Activated CD4-positive, alpha-beta T cell treated with anti-CD3 and anti-CD28 coated beads for 36 hours (primary cell): ENCODE data around the gene MAGOHB. TPM values are rescaled to one million over a fixed set of nuclear protein-coding genes. Genes with fewer than 3 reads are reported as not detected.

Experiments used
- ATAC-seq: fragments of 200-7000 bp; cut with Tn5 transposase; one replicate; pipeline ENCODE4 v1.10.0; 2021; ENCODE audit warnings: mild to moderate bottlenecking, moderate library complexity
- CTCF ChIA-PET: fragments of 350-600 bp; sonication (Branson Sonifier 250); formaldehyde crosslinking; loops from one replicate; lab custom pipeline; 2021; ENCODE audit warnings: antibody characterized with exemption; lab: Charles Lee
- POLR2A ChIA-PET: fragments of 350-600 bp; sonication (Branson Sonifier 250); formaldehyde crosslinking; loops from one replicate; lab custom pipeline; 2021; ENCODE audit warnings: antibody characterized with exemption, inconsistent platforms; lab: Charles Lee
- DNase-seq: peaks from one replicate; pipeline ENCODE4 v3.0.0-alpha.2; 2020
- H3K27ac Mint-ChIP-seq: one replicate; pipeline ENCODE4 v1.8.0; 2021; ENCODE audit warnings: mixed read lengths
- H3K27me3 Mint-ChIP-seq: one replicate; pipeline ENCODE4 v1.8.0; 2021; ENCODE audit warnings: mixed read lengths
- H3K36me3 Mint-ChIP-seq: one replicate; pipeline ENCODE4 v1.8.0; 2021; ENCODE audit warnings: low read depth, mixed read lengths
- H3K4me1 Mint-ChIP-seq: one replicate; pipeline ENCODE4 v1.8.0; 2021; ENCODE audit warnings: mixed read lengths
- H3K4me3 Mint-ChIP-seq: one replicate; pipeline ENCODE4 v1.8.0; 2021; ENCODE audit warnings: mild to moderate bottlenecking, moderate library complexity, mixed read lengths
- H3K9me3 Mint-ChIP-seq: one replicate; pipeline ENCODE4 v1.8.0; 2021; ENCODE audit warnings: low read depth, mixed read lengths
- intact Hi-C, 2 experiments: fragments of 100-400 bp; cut with DNase I in 1 of 2; cut with micrococcal nuclease in 1 of 2; formaldehyde crosslinking; loops; one replicate each; pipeline versions ENCODE4 v1.14.2 to v1.15.1; 2022 to 2024; cut with DNase I, micrococcal nuclease
- total RNA-seq, 2 experiments: library from RNA; stranded (reverse); gene quantifications; one replicate each; pipeline ENCODE4 v1.2.3, GENCODE V29; 2021

MAGOHB gene
- total RNA-seq, 2 experiments from 2014 or later: 66.3 to 89.3 TPM

- Mint-ChIP-seq H3K36me3 (no peaks in the 10 kb centered on the region), H3K4me3 (no peak overlapping the region), H3K27ac (no peak overlapping the region), H3K27me3 (peaks cover 2% of the 10 kb centered on the region), H3K4me1 (no peaks in the 10 kb centered on the region), H3K9me3 (no peaks in the 10 kb centered on the region)
- ChIA-PET CTCF (no interaction called here), POLR2A (no interaction called here)
- intact Hi-C loops: no loop called here
- DNase-seq: no peak
- no peak for ATAC-seq
Measured at GRCh38 chr12:10634427-10634826, 21.0 kb upstream of the MAGOHB start.

DNA sequence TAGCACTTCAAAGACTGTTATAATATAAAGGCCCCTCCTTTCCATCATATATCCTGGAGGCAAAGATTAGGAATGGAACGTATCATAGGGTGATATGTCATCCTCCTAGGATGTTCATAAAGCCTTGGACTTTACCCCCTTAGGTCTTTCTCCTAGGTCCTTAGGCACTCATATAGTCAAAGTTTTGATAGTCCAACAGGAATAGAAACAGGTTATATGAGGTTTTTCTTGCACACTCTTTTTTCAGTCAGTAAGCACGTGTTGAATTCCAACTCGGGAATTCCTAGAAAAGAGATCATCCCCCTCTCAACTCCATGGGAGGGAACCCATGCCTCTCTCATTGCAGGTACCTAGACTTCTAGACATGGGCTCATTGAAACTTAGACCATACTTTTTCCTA is 20.1 kb upstream of the MAGOHB start:
- ChIA-PET CTCF (no interaction called here), POLR2A (no interaction called here)
- intact Hi-C loops: no loop called here
- Mint-ChIP-seq H3K27ac (no peak overlapping the region), H3K4me1 (no peaks in the 10 kb centered on the region), H3K9me3 (no peaks in the 10 kb centered on the region), H3K36me3 (no peaks in the 10 kb centered on the region), H3K27me3 (peaks cover 2% of the 10 kb centered on the region), H3K4me3 (no peak overlapping the region)
- no peak for DNase-seq
- no peak for ATAC-seq

DNA sequence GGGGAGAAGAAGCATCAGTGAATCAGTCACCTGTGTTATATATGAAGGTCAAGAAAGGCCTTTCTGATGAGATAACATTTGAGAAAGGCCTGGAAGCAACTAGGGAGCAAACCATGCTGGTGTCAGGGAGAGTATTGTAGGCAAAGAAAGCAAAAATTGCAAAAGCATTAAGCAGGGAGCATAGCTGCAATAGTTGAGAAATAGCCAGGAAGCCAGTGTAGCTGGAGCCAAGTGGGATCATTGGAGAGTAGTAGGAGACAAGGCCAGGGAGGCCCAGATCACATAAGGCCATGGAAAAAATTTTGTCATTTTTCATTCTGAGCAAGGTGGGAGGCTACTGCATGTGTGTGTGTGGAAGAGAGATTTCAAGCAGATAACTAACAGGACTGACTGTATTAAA is 18.8 kb upstream of the MAGOHB start:
- Mint-ChIP-seq H3K27me3 (peaks cover 8% of the 10 kb centered on the region), H3K36me3 (no peaks in the 10 kb centered on the region), H3K9me3 (no peaks in the 10 kb centered on the region), H3K27ac (no peak overlapping the region), H3K4me1 (no peaks in the 10 kb centered on the region), H3K4me3 (no peak overlapping the region)
- intact Hi-C loops: no loop called here
- POLR2A ChIA-PET: no interaction called here
- ATAC-seq (no peak), DNase-seq (no peak)
- CTCF ChIA-PET: interaction anchor here (0.6 kb wide), 1 partner anchor 13 kb away, joined by 3 read pairs; no protein-coding TSS in a partner anchor

DNA sequence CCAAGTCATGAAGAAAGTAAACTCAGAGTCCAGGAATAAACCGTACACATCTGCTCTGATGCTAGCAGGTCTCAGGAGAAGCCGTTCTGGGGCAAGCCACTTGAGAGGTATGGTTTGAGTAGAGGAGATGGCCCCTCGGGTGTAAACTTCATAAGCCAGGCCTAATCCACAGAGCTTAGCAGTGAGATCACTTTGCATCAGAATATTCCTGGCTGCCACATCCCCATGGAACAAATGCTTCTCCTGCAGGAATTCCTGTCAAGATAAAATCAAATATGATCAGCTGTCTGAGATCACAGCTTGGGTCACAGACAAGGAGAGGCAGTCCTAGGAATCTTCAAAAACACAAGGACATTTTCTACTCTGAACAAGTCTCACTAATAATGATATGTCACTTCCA is 11.2 kb upstream of the MAGOHB start:
- Mint-ChIP-seq H3K27me3 (peaks cover 20% of the 10 kb centered on the region), H3K27ac (no peak overlapping the region), H3K4me3 (no peak overlapping the region), H3K4me1 (no peaks in the 10 kb centered on the region), H3K36me3 (no peaks in the 10 kb centered on the region), H3K9me3 (no peaks in the 10 kb centered on the region)
- ChIA-PET CTCF (interaction anchor here (0.6 to 1.5 kb wide), 2 partner anchors 10 to 11 kb away, joined by 3 read pairs; no protein-coding TSS in a partner anchor), POLR2A (no interaction called here)
- DNase-seq (no peak), ATAC-seq (no peak)
- intact Hi-C loops: no loop called here

DNA sequence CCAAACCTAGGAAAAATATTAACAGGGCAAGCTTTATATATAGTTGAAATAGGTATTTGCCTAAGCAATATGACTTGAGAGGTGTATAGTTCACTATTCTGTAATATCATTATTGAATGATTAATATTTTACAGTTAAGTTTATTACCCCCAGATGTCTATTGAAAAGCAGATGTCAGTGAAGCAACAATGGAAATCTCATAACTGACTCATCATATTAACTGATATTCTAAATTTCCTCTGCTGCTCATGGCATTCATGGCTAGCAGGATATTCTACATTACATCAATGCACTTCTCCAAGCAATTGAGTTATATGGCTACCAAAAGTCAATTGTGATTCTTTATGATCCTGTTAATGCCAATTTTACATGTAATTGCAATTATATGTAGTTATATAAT is 9.7 kb upstream of the MAGOHB start:
- Mint-ChIP-seq H3K36me3 (no peaks in the 10 kb centered on the region), H3K4me1 (no peaks in the 10 kb centered on the region), H3K27me3 (peaks cover 26% of the 10 kb centered on the region), H3K27ac (no peak overlapping the region), H3K9me3 (no peaks in the 10 kb centered on the region), H3K4me3 (no peak overlapping the region)
- intact Hi-C loops: no loop called here
- ATAC-seq (no peak), DNase-seq (no peak)
- ChIA-PET CTCF (no interaction called here), POLR2A (no interaction called here)

DNA sequence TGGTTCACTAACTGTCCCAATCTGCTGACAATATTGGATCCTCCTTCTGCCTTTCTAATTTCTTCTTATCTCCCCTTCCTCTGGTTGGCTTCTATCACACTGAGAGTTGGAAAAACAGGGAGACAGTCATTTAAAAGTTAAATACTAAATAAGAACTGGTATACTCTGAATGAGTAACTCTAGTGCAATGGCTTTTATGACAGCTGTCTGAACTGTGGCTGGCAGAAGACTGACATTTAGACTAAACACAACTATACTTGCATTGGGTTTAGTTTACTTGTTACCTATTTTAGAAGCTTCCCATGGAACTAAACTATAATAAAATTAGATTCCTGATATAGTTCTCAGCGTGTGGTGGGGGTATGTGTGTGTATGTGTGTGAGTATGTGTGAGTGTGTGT is 7.9 kb upstream of the MAGOHB start:
- POLR2A ChIA-PET: no interaction called here
- Mint-ChIP-seq H3K36me3 (no peaks in the 10 kb centered on the region), H3K27me3 (peaks cover 24% of the 10 kb centered on the region), H3K4me3 (no peak overlapping the region), H3K9me3 (no peaks in the 10 kb centered on the region), H3K27ac (no peak overlapping the region), H3K4me1 (no peaks in the 10 kb centered on the region)
- no peak for ATAC-seq
- DNase-seq: no peak
- intact Hi-C loops: no loop called here
- CTCF ChIA-PET: no interaction called here

DNA sequence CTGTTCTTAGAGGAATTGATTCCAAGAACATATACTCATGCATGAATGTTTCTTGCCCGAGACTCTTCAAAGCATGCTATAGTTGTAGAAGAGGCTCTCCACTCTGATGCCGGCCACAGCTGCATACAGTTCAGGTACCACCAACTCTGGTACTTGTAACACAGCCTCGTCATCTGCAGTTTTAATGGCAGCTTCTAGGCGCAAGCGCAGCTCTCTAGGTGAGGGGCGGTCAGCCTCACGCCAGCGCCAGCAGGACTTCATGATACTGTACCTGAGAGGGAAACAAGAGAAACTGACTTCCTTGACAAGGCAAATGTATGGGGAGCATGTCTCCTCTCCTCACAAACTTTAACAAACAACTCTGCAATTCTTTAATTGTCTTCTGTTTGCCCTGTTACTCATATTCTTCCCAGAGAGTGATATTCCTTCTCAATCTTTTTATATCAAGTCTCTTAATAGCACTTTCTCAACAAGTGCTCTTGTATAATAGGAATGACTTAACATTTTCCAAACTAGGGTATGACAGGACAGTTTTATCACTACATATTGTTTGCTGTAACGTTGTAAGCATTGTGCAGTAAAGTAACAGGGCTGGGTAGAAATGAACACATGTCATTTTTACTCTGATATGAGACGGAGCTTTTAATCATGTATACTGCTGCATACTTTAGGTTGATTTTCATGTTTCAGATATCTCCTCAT is 6.8 kb upstream of the MAGOHB start:
- no peak for DNase-seq
- no peak overlapping the region for H3K27ac Mint-ChIP-seq
- CTCF ChIA-PET: no interaction called here
- ATAC-seq: no peak
- H3K4me1 Mint-ChIP-seq: no peaks in the 10 kb centered on the region
- POLR2A ChIA-PET: no interaction called here
- H3K36me3 Mint-ChIP-seq: no peaks in the 10 kb centered on the region
- peaks cover 24% of the 10 kb centered on the region for H3K27me3 Mint-ChIP-seq
- intact Hi-C loops: no loop called here
- H3K9me3 Mint-ChIP-seq: no peaks in the 10 kb centered on the region
- no peak overlapping the region for H3K4me3 Mint-ChIP-seq

GRCh38 chr12:10618338-10618987 is 5.1 kb upstream of the MAGOHB start:
- Mint-ChIP-seq H3K27ac (no peak overlapping the region), H3K4me3 (no peak overlapping the region), H3K9me3 (no peaks in the 10 kb centered on the region), H3K27me3 (peaks cover 25% of the 10 kb centered on the region), H3K36me3 (peaks cover 1% of the 10 kb centered on the region), H3K4me1 (peaks cover 3% of the 10 kb centered on the region)
- ATAC-seq (no peak), DNase-seq (no peak)
- CTCF ChIA-PET: interaction anchor here (0.6 to 0.7 kb wide), 2 partner anchors 10 to 56 kb away, joined by 3 read pairs; no protein-coding TSS in a partner anchor
- POLR2A ChIA-PET: no interaction called here
- intact Hi-C loops: no loop called here

GRCh38 chr12:10617863-10618262 is 4.5 kb upstream of the MAGOHB start:
- ATAC-seq (no peak), DNase-seq (no peak)
- ChIA-PET POLR2A (no interaction called here), CTCF (interaction anchor here (0.7 kb wide), 1 partner anchor 11 kb away, joined by 3 read pairs; no protein-coding TSS in a partner anchor)
- Mint-ChIP-seq H3K27me3 (peaks cover 25% of the 10 kb centered on the region), H3K4me1 (peaks cover 3% of the 10 kb centered on the region), H3K9me3 (no peaks in the 10 kb centered on the region), H3K4me3 (no peak overlapping the region), H3K27ac (no peak overlapping the region), H3K36me3 (peaks cover 5% of the 10 kb centered on the region)
- intact Hi-C loops: no loop called here

GRCh38 chr12:10615532-10615931 is 2.1 kb upstream of the MAGOHB start:
- intact Hi-C loops: no loop called here
- H3K4me1 Mint-ChIP-seq: peaks cover 22% of the 10 kb centered on the region
- DNase-seq (no peak), ATAC-seq (no peak)
- H3K27ac Mint-ChIP-seq: no peak overlapping the region
- peaks cover 19% of the 10 kb centered on the region for H3K27me3 Mint-ChIP-seq
- ChIA-PET POLR2A (no interaction called here), CTCF (interaction anchor here (1.0 kb wide), 1 partner anchor 9 kb away, joined by 3 read pairs; no protein-coding TSS in a partner anchor)
- peaks cover 20% of the 10 kb centered on the region for H3K36me3 Mint-ChIP-seq
- H3K9me3 Mint-ChIP-seq: no peaks in the 10 kb centered on the region
- H3K4me3 Mint-ChIP-seq: no peak overlapping the region

DNA sequence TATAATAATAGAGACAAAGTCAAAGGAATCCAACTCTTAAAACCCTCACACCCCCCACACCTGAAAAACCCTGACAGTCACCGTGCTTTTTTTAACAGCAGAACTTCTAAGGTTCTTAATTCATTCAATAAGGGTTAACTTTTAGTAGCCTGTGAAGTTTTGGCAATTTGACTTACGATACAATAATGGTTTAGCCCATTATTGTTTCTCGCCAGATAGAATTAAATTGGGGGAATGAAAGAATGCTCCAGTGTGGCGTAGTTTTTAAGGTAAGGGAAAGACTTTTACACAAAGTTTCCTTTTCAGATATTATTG is 604 bp upstream of the MAGOHB start:
- DNase-seq (no peak), ATAC-seq (no peak)
- ChIA-PET CTCF (interaction anchor here (0.6 to 0.7 kb wide), 2 partner anchors 11 to 235 kb away, joined by 3 read pairs; partner anchors contain the start of gene PRR4), POLR2A (no interaction called here)
- intact Hi-C loops: loop anchor here (5.0 kb wide), 3 partner anchors 558 to 1033 kb away; partner anchors contain the start of genes CLEC2B (in 1 of the 2), ETV6 (in 1 of the 2) and SMIM10L1 (in 1 of the 2)
- H3K4me3 Mint-ChIP-seq: peak overlapping the region; percentile 99
- peaks cover 29% of the 10 kb centered on the region for H3K36me3 Mint-ChIP-seq
- peaks cover 25% of the 10 kb centered on the region for H3K4me1 Mint-ChIP-seq
- H3K27ac Mint-ChIP-seq: peak overlapping the region; percentile 100
- peaks cover 8% of the 10 kb centered on the region for H3K27me3 Mint-ChIP-seq
- H3K9me3 Mint-ChIP-seq: no peaks in the 10 kb centered on the region
